ENCODE data around the gene LILRA1.
"Not testable (repeated sequence)": the region's sequence is repeated elsewhere in the genome, so short reads cannot be mapped to it uniquely, and the experiment has no call there.

LILRA1 gene

GRCh38 chr19:54578268-54578667 lies 15.2 kb upstream of the LILRA1 start:
- not testable (repeated sequence) for DNase-seq

GRCh38 chr19:54586397-54586796 lies 7.0 kb upstream of the LILRA1 start:
- DNase-seq: no peak

DNA sequence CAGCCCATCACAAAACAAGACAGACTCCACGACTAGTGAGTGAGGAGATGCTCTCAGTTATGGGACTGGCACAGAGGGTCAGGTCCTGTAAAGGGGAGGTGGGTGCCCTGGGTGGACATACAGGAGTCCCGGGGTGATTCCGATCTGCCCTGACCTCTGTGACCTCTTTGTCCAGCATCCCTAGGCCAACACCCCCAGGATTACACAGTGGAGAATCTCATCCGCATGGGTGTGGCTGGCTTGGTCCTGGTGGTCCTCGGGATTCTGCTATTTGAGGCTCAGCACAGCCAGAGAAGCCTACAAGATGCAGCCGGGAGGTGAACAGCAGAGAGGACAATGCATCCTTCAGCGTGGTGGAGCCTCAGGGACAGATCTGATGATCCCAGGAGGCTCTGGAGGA lies 6.4 kb upstream of the LILRA1 start:
- no peak for DNase-seq

DNA sequence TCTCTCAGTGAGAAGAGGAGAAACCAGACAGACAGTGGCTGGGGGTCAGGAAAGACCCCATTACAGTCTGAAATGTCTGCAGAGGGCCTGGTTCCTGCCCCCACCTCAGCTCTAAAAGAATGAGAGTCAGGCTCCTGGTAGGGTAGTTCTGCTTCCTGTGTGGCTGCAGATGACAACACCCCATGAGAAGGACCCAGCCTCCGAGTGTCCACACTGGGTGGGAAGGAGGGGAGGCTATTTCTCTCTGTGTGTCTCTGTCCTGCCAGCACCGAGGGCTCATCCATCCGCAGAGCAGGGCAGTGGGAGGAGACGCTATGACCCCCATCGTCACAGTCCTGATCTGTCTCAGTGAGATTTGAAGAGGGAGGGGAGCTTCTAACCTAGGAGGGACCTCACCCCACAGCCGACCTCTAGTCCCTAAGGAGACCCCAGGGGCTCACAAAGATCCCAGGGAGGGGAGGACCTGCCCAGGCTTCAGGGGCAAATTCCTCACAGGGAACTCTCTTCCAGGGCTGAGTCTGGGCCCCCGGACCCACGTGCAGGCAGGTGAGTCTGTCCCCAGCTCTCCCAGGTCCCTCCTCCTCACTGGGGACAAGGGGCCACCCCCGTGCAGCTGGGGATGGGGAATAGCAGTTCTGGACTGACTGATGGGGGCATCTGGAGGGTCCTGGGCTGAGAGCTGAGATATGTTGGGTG lies 647 bp downstream of the LILRA1 start:
- not testable (repeated sequence) for DNase-seq

- no peak for DNase-seq
These were observed 1.3 kb downstream of the LILRA1 start for GRCh38 chr19:54594737-54595136.

DNA sequence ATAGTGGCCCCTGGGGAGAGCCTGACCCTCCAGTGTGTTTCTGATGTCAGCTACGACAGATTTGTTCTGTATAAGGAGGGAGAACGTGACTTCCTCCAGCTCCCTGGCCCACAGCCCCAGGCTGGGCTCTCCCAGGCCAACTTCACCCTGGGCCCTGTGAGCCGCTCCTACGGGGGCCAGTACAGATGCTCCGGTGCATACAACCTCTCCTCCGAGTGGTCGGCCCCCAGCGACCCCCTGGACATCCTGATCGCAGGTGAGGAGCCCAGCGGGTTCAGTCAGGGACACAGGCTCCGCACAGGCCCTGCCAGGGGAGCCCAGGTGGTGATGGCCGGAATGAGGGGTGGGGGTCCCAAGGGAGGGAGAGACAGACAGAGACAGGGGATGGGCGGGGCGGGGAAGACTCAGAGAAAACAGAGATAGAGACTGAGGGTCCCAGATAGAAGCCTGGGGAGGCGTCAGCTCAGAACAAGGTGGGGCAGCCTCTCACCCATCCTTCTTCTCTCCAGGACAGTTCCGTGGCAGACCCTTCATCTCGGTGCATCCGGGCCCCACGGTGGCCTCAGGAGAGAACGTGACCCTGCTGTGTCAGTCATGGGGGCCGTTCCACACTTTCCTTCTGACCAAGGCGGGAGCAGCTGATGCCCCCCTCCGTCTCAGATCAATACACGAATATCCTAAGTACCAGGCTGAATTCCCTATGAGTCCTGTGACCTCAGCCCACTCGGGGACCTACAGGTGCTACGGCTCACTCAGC lies 2.4 kb downstream of the LILRA1 start:
- DNase-seq: not testable (repeated sequence)

DNA sequence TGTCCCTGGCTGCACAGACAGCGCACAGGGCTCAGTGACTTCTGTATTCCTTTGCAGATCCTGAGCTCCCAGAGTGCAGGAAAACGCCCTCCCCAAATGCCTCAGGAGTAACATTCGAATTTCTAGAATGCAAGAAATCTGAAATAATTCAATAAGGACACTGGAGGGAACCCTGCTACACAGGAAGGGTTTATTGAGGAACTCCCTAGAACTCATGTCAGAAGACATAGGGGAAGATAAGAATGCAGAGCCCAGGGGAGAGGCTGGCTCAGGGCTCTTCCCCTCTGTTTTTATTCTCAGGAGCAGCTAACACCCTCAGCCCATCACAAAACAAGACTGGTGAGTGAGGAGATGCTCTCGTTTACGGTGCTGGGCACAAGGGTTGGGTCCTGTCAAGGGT lies 6.8 kb downstream of the LILRA1 start:
- no peak for DNase-seq

DNA sequence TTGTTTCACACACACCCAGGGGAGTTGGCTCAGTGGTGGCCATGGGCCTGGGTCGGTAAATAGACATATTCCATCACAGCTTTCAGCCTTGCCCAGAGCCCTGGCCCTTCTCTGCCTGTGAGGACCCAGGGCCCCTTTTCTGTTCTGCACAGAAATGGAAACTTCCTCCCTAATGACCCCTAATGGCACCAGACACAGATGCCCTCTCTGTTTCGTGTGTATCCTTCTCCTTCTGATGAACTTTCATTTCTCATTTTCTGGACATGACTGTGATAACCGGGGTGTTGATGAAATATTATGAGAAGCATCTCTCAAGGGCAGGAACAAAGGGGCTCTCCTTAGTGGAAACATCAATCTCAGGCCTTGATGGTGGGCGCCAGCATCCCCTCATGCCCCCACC lies 12.8 kb downstream of the LILRA1 start:
- DNase-seq: no peak

DNA sequence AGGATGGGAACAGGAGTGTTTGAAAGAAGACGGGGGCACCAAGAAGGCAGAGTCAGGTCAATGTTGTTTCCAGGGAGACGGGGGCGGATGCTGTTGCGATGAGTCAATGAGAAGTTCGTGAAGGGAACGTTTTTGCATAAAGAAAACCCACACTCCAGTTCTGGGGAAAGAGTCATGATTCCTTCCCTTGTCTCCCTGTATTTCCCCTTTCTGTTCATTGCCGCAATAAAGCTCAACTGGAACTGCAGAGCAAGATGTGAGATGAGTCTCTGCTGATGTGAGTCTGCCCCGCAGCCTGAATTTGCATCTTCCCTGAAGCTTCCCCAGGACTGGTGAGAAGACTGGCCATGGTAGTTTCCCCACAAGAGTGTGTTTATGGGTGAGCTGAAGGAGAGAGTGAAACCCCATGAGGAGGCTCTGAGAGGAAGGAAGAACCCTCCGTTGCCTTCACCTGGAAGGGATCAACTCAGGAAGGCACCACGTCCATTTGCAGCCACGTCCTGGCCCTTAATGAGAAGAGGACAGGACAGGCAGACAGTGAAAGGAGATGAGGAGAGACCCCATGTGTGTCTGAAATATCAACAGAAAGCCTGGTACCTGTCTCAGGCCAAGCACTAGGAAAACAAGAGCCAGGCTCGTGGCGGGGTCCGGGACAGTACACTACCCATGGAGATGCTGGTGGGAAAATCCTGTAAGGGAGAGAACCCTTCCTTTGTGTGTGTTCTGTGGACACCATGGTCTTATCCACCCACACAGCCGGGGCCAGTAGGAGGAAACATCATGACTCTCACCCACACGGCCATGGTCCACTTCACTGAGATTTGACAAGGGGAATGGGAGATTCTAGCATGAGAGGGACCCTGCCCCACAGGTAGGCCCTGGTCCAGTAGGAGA lies 13.7 kb downstream of the LILRA1 start:
- DNase-seq: no peak

- no peak for DNase-seq
These were observed 14.3 kb downstream of the LILRA1 start for GRCh38 chr19:54607785-54608150.

DNA sequence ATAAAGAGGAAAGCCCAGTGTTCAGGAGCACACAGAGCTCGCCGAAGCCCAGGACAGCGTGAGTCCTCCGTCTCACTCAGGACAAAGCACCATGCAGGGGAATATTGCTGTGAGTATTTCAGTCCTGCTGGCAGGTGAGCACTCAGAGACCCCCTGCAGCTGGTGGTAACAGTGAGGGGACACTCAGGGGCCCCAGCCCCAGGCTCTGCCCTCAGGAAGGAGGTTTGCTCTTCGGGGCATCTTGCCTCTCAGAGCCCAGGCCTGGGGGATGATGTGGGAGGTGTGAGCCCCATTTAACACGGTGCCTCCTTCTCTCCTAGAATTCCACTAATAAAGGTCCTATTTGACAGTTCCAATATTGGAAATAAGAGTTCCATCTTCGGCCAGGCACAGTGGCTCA lies 14.8 kb downstream of the LILRA1 start:
- DNase-seq: no peak

GRCh38 chr19:54608792-54609191 lies 15.4 kb downstream of the LILRA1 start:
- DNase-seq: no peak

DNA sequence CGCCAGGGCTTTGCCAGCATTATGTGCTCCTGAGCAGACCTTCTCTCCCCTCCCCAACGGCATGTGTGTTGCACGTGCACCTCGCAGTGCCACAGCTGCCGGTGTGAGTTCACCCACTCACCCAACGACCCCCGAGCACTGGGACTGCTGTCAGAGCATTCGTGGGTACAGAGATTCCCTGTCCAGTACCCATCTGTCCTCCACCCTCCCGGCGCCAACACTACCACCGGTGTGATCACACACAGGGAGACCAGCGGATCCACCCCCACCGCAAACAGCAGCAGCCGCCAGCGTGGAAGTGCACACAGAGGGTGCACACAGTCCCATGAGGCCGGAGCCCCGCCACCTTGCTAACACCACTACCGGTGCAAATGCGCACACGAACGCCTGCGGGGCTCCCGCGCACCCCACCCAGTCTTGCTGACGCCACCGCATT lies 15.9 kb downstream of the LILRA1 start:
- DNase-seq: no peak

GRCh38 chr19:54612428-54612827 lies 19.0 kb downstream of the LILRA1 start:
- DNase-seq: no peak

DNA sequence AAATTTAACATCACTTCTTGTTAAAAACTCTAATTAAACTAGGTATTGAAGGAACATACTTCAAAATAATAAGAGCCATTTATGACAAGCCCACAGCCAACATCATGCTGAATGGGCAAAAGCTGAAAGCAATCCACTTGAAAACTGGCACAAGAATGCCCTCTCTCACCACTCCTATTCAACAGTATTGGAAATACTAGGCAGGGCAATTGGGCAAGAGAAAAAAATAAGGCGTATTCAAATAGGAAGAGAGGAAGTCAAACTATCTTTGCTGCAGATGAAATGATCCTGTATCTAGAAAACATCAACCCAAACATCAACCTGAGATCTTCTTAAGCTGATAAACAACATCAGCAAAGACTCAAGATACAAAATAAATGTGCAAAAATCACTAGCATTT lies 21.3 kb downstream of the LILRA1 start:
- DNase-seq: no peak

GRCh38 chr19:54616057-54616456 lies 22.6 kb downstream of the LILRA1 start:
- no peak for DNase-seq

GRCh38 chr19:54616821-54617560 lies 23.6 kb downstream of the LILRA1 start:
- DNase-seq: no peak

DNA sequence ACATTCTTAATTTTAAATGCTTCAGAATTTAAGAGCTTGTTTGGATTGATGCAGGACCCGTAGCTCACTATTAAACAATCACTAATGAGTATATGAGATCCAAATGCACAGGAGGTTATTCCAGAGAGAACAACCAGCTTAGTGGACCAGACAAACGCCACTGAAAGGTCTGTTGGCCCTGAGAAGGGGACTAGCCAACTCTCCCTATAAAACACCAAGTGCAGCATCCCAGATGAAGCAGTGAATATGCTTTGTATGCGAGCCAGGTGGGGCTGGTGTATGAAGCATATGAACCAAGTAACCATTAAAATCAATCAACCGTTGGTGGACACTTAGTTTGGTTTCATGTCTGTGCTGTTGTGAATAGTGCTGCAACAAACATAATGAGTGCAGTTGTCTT lies 27.0 kb downstream of the LILRA1 start:
- DNase-seq: no peak

- no peak for DNase-seq
These were observed 29.0 kb downstream of the LILRA1 start for GRCh38 chr19:54622431-54622830.

DNA sequence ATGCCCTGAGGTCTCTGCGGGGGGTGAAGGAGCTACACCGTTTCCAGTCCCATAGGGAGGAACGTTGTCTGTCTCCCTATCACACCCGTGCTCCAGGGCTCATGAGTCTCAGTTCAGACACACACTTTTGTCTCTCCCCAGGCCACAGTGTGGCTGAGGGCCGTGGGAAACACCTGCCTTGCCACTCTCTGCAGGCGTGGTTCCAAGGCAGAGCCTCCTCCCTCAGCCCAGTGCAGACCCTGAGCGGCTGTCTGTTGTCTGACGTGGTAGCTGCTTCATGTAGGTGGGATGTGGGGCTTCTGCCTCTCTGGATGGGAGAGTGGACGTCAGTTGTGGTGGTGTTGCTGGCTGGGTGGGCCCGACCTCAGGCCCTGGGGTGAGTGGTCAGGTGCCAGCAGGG lies 30.8 kb downstream of the LILRA1 start:
- not testable (repeated sequence) for DNase-seq

- not testable (repeated sequence) for DNase-seq
These were observed 31.7 kb downstream of the LILRA1 start for GRCh38 chr19:54624934-54625730.

- no peak for DNase-seq
These were observed 33.3 kb downstream of the LILRA1 start for GRCh38 chr19:54626757-54627156.

Data from right hindlimb (tissue), 1 donor.